SU-DHL-6 (cell line): ENCODE data around the gene ARHGAP21.

Experiments used
- CTCF ChIP-seq: fragments of 200-600 bp; sonication (generic); IDR thresholded peaks from one replicate; pipeline ENCODE4 v1.5.1; 2017; ENCODE audit warnings: antibody characterized with exemption, mild to moderate bottlenecking, low read length, moderate library complexity; ENCODE audit not compliant: insufficient read depth, poor library complexity, severe bottlenecking
- EZH2phosphoT487 ChIP-seq: fragments of 200-600 bp; sonication (generic), shearing (Covaris generic); conservative IDR thresholded peaks from 2 replicates; pipeline ENCODE4 v1.6.1; 2018; ENCODE audit warnings: mild to moderate bottlenecking, antibody characterized with exemption, low read length, moderate library complexity, mixed read lengths

- TF ChIP-seq CTCF (no peak), EZH2phosphoT487 (no peak)
Observed at GRCh38 chr10:24589265-24589664, 134.4 kb downstream of the ARHGAP21 start.
